Epidermal melanocyte (primary cell): ENCODE measurements around the gene NKD2.
A peak's percentile ranks its signal among the peaks of the same experiment; 100 is the strongest.

Experiments
- DNase-seq: peaks from one replicate; pipeline ENCODE4 v3.0.0; 2011; ENCODE audit warnings: low spot score; ENCODE audit not compliant: insufficient read length

Gene NKD2

DNA sequence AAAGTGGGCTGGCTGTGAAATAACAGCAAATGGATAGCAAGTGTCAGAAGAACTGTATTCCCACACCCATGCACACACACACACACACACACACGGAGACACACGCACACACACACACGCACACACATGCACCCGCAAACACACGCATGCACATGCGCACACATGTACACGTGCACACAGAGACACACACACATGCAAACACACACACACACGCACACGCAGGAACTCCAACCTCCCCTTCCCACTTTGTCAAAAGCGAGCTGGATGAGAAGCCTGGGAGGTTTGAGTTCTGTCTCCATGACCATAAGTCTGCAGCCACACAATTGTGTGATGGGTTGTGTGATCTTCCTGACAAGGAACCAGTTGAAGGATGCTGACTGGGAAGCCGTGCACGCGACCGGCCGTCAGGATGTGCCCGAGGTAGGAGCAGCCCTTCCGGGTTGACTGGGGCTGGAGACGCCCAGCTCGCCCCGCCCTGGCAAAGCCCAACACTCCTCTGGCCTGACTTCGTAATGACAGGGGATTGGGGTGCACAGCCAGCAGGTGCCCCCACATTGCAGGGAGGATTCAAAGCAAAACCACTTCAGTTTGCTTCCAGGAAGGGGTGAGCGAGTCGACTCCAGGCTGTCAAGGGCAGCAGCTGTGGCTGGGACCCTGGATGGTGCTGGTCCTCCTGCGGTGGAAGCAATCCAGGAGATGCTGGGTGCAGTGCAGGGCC, 29.3 kb upstream of the NKD2 start:
- no peak for DNase-seq

DNA sequence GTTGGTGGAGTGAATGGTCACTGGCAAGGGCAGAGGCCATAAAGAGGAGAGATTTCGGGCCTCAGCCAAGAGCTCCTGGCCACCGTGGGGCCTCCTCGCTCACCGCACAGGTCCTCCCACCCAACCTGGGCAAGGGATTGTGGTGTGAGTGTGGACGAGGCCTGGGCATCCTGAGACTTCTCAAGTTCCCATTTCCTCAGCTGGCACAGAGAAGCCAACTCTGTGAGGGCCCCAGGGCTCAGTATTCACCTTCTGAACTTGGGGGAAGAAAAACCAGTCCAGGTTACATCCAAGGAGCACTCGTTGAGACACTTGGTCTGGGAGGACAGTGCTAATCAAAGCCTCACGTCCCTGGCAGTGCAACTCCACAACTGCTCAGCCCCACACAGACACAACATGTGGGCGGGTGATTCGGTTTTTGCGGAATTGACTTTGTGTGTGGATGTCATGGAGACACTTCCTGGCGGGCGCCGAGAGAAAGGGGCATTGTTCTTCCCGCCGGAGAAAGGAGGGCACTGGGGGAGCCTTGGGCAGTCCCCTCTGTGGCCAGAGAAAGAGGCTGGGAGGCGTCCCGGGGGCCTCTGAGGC, 28.5 kb upstream of the NKD2 start:
- DNase-seq = peak; percentile 75

DNA sequence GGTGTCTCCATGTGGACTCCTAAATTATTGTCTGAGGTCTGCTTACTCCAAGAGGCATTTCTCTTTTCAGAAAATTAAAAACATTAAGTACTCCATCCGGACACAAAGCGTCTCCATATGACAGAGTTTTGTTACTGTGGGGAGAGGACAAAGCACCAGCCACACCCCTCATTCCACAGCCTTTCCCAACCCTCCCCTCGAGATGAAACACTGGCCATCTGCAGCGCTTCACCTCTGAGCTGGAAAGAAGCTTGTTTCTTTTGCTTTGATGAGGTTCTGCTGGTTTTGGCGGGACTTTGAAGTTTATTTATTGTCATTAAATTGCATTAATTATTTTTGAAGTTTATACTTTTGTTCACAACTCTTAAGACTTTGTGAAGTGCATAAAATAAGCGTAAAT, 27.6 kb upstream of the NKD2 start:
- DNase-seq = no peak

DNA sequence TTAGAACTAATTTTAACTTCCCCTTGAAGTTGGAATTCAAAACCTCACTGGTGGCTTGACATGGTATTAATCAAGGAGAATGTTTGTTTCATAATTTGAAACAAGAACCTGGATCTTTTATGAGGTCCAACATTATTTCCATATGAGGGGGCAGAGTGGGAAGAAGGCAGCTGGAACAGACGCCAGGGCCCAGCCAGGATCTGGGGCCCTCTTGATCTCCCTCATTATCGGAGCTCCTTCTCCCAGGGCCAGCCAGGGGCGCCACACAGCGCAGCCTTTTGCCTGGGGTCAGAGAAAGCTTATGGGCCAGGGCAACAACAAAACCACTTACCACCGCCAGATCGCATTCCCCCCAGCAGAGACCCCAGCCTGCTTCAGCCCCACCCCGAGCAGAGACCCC, 27.1 kb upstream of the NKD2 start:
- no peak for DNase-seq

DNA sequence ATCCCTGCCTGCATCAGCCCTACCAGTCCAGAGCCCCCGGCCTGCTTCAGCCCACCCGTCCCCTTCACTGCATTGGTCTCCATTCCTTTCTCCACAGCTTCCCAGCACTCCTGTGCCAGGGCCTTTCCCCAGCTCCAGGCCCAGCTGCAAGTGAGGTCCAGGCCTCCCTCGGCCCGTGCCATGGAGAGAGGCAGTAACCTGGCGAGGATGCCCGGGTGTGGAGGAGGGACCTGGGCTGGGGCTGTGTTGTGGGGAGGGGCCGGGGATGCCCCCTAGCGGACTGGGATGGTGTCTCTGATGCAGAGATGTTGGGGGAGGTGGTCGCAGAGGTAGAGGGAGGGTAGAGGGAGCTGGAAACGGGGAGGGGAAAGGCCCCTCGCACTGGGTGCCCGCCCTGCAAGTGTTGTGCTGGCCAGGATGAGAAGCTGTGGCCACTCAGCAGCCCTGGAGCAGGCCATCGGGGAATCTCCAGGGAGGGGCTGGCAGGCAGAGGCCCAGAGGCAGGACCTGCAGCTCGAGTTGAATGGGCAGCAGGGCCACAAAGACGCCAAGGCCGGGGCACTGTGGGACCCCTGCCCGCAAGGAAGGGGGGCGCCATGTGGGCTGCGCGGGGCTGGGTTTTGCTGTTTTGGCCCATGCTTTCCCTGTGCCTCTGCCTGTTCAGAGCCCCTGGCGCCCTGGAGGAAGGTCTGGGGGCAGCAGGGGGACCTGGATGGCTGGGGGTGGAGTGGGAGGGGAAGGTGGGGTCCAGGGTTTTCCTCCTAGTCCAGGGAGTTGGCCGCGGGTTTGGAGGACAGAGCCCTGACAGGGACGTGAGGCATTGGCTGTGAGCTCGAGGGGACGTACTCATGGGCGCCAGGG, 26.0 kb upstream of the NKD2 start:
- DNase-seq = no peak

DNA sequence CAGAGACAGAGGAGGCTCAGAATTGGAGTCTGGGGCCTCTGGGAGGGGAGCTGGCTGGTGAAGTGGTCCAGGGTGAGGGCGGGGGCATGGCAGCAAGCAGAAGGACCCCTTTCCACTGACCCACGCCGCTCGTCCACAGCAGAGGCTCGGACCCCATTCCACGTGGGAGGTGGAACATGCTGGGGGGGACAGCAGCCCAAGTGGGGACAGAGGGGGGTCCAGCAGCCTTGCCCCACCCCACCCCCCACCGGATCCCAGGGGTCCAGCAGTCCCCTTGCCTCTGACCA, 25.4 kb upstream of the NKD2 start:
- DNase-seq = no peak

DNA sequence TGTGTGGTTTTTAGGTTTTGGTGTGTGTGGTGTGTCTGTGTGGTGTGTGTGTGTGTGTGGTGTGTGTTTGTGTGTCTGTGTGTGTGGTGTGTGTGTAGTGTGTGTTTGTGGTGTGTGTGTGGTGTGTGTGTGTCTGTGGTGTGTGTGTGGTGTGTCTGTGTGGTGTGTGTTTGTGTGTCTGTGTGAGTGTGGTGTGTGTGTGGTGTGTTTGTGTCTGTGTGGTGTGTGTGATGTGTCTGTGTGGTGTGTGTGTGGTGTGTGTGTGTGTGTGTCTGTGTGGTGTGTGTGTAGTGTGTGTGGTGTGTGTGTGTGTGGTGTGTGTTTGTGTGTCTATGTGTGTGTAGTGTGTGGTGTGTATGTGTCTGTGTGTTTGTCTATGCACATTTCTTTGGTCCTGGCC, 25.0 kb upstream of the NKD2 start:
- DNase-seq = no peak

DNA sequence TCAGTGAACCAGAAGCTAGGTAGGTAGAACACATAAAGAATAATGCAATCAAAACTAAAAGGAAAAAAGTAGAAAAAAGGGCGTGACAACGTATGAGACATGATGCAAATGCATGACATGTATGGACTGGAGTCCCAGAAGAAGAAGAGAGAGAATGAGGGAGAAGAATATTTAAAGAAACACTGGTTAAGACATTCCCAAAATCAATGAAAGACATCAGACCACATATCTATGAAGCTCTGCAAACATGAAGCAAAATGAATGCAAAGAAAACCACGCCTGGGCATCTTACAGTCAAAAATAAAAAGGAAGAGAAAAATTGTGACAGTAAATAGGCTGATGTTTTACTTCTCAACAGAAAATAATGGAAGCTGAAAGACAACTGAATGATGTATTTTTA, 23.8 kb upstream of the NKD2 start:
- DNase-seq = no peak

DNA sequence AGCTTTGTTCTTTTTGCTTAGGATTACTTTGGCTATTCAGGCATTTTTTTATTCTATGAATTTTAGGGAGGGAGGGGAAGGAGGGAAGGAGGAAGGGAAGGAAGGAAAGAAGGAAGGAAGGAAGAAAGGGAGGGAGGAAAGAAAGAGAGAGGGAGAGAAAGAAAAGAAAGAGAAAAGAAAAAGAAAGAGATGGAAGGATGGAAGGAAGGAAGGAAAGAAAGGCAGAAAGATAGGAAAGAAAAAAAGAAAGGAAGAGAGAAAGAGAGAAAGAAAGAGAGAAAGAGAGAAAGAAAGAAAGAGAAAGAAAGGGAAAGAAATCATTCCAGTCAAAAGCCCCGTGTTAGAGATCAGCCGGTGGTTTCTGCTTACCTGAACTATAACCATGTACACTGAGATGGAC, 20.8 kb upstream of the NKD2 start:
- no peak for DNase-seq

DNA sequence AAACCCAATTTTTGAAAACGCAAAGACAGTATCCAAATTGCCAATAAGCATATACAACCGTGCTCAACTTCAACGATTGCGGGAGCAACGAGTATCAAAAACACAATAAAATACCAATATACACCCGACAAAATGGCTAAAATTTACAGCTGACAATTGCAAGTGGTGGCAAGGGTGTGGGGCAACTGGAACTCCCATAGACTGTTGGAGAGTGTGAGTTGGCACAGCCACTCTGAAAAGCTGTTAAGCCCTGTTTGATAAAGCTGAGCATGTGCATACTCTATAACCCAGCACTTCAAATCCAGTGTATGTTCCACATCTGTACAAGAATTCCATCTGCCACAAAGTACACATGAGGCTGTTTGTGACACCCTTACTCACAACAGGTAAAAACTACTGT, 20.3 kb upstream of the NKD2 start:
- no peak for DNase-seq

DNA sequence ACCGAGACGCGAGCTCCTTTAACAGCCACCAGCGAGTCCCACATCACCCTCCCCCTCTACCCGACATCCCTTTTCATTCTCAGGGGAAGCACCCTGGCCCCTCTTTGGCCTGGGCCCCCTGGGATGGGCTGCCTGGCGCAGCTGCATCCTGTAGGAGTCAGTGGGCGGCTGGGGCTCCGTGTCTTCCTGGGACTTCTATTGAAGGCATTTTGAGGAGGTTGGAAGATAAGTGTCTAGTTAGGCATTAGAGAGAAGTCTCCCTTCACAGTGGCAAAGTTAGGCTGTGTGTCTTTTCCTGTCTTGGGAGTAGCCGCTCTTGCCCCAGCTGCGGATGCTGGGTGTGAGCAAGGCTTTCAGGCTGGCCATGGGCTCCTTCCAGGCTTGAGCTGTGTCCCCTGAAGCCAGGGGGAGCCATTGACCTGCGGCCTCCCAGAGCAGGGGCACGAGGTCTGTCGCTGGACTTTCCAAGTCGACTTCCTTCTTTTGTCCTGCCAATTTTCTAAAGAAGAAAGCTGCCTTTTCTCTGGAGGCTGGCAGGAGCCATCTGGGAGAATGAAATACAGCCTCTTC, 18.6 kb upstream of the NKD2 start:
- DNase-seq = no peak

DNA sequence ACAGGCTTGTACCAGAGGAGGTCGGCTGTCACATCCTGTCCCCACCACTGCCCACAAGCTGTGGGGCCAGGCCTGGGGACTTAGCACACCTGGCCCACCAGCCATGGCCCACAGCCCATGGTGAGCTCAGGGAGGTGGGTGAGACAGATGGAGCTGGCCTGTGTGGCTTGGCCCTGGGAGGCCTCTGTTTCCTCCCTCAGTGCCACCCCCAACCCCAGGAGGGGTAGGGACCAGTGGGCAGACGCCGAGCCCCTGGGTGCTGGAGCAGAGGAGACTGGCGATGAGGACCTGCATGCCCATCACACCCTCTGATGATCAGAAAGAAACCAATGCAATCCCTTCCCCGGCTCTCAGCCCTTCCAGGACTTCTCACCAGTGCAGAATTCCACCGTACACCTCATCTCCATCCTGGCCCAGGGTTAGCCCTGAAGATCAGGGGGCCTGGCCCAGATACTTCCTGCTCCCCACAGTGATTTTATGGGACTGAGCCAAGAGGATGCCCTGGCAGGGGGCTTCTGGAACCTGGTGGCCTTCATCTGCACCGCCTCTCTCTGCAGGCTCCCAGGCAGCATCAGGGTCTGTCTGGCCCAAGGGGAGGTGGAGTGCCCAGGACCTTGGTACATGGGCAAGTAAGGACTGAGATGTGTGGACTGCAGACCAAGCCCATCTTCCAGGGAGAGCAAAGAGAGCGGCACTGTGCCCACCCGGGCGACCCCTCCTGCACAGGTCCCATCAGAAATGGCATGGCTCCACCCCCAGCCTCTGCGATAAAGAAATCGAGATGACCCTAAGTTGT, 16.9 kb upstream of the NKD2 start:
- no peak for DNase-seq

DNA sequence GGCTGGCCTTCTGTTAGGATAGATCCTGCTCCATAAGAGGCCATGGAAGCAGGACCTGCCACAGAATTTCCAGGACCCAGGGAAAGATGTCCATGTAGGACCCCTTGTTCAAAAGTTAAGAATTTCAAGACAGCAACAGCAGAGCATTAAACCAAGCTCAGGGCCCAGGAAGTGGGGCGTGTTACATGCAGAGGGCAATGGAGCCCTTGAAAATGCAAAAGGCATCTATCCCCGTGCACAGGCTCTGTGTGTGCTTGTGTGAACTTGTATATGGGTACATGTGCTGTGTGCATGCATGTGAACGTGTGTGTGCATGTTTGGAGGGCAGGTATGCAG, 14.4 kb upstream of the NKD2 start:
- DNase-seq = no peak

DNA sequence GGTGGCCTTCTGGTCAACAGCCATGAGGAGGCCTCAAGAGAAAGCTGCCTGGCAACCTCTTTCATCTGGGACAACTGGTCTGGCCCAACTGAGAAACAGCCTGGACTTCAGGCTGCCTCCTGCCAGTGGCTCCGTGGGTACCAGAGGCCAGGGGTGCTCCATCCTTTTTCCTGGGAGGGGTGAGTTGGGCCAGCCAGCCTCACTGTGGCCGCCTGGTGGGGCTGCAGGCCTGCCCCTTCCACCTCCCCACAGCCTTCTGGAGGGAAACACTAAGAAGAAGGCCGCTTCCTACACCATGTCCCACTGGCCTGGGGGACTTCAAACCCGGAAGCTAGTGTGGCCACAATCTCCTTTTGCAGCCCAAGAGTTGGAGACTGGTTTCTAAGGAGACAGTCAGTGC, 13.8 kb upstream of the NKD2 start:
- DNase-seq = no peak

DNA sequence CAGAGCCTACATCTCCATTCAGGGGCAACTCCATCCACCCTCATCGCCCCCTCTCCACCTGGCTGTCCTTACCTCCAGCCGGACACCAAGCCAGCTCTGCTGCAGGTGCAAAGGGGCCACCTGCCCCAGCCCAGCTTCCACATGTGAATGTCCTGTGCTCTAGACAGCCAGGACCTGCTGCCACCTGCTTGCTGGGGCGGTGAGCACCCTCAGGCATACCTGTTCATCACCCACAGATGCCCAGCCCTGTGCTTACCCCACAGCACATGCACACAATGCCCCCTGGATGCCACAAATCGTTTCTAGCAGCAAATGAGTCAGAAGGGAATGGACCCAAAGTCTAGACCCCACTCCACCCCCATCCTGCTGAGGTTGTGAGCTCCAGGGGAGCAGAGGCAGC, 13.3 kb upstream of the NKD2 start:
- DNase-seq = no peak

DNA sequence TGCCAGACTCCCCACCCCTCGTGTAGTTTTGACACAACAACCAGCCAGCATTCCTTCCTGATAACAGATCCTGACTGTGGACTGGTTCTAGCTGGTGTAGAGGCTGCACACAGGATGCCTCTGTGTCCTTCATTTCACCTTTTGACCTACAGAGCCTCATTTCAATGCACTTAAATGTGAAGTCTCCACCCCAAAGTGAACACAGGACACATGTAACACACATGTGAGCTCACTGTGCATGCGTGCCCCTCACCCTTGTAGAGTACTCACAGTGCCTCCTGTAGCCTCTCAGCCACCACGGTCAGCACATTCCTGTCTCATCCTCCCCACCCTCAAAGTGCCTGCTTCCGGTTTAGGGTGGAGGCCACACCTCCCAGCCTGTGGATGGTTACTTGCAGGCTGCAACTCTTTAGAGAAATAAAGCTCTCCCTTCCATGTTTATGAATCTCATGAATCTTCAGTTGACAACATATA, 11.6 kb upstream of the NKD2 start:
- no peak for DNase-seq

DNA sequence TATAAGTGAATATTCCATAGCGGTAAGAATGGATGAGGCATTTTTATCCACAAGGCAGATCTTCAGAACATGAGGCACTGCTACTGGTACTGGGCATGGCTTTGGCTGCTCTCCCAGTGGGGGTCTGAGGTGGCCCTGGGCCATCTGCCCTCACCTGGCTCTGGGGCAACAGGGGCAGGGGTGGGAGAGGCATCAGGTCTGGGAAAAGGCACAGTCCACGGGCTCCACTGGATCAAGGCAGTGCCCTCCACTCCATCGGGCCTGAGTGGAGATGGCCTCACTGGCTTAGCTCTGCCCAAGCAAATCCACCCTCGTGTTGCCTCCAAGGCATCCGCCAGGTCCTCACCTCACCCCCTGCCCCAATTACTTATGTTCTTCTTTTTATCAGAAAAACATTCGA, 10.9 kb upstream of the NKD2 start:
- no peak for DNase-seq

DNA sequence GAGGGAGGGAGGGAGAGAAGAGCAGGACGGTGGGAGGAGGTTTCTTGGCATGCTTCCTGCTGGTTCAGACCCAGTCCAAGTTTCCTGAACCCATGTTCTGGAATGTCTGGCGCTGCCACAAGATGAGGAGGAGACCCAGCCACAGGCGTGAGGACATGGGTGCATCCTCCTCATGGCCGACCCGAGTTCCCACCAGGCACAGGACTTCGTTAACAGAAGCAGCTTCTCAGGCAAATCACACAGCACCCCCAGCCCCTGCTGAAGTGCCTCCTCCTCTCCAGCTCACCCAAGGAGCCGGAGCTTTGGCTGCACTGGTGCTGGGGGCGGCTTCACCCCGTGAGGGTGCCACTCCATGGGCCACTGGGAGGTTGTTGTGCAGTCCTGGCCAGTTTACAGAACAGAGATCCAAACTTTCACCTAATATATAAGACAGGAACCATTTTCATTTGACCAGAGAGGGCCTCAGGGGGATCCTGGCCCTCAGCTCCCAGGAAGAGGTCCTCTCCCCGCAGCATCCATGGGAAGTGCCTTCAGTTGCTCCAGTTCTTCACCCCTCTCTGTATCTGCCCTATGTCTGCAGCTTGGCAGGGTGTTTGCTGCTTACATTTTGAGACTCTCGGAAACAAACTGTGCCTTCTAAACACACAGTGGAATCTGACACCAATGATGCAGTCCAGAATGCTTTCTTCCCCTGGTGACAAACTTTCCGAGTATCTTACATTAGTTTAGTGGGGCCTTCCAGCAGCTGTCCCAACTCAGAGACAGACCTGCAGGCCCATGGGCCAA, 10.2 kb upstream of the NKD2 start:
- DNase-seq = no peak

DNA sequence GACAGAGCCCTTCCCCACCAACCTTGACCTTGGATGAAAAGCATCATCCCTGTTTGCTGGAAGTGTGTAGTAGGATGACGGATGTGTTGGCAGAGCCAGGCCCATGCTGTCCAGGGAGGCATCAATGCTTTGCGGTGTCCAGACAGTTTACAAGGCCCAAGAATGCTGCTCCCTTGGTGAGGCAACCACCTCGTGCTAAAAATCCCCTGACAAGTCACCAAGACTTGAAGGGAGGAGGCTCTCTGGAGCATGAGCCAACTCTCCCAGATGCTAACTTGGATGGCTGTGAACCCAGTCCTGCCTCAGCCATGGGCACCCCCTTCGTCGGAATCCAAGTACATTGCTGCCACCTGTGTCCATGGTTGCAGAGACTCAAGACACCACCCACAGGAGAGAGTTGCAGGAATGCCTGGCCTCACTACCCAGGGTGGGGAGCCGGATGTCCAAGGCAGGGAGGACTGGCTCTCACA, 9.5 kb upstream of the NKD2 start:
- no peak for DNase-seq

DNA sequence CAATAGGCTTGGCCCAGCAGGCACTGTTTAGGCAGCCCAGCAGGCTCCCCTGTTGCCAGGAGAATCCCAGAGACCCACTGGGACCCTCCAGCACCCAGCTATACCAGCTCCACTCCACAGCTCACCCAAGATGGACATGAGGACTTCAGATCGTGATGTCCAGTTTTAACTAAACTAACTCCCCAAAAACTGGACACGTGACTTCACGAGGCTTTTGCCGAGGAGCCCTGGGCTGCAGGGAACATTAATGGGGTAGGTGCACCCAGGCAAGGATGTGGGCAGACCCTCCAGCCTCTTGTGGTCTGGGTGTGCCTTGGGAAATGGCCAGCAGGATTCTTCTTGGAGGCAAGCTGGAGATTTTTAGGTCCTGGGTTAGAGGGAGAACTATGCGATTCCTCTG, 8.9 kb upstream of the NKD2 start:
- no peak for DNase-seq

DNA sequence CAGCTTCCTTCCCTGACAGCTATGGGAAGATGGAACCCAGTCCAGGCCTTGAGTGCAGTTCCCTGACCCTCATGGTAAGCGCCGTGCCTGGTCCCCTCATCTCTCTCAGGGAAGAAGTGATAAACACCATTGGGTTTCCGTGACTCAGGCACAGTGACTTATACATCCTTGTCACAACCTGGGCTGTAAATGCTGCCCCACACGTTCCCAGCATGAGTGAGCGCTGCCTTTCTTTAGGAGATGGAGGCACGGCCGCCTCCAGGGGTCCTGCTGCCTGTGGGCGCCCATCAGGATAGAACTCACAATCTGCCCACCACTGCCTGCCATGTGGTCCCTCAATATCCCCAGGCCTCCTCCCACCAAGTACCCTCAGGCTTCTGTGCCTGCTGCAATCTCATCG, 8.3 kb upstream of the NKD2 start:
- DNase-seq = no peak
